Measurements from ENCODE around the gene SLC18A3.

DNA sequence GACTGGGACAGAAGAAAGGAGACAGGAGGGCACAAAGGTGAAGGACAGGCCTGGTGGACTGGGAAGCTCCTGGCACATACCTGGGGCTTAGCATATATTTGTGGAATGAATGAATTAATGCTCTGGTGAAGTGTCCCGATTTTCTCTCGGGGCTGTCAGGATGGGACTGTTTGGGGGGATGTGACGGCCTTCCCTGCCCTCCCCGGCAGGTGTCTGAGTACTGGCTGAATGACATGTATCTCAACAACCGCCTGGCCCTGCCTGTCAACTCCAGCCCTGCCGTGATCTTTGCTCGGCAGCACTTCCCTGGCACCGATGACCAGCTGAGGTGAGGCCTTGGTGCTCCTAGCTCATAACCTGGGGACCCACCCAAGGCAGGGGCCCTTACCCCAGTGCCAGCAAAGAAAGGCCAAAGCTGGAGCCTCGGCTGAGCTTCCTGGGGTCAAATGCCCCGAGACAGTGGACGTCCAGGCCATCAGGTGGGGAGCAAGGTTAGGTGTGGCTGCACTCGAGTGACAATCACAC, 10.2 kb downstream of the SLC18A3 start:
- TF ChIP-seq, protein P1, sequence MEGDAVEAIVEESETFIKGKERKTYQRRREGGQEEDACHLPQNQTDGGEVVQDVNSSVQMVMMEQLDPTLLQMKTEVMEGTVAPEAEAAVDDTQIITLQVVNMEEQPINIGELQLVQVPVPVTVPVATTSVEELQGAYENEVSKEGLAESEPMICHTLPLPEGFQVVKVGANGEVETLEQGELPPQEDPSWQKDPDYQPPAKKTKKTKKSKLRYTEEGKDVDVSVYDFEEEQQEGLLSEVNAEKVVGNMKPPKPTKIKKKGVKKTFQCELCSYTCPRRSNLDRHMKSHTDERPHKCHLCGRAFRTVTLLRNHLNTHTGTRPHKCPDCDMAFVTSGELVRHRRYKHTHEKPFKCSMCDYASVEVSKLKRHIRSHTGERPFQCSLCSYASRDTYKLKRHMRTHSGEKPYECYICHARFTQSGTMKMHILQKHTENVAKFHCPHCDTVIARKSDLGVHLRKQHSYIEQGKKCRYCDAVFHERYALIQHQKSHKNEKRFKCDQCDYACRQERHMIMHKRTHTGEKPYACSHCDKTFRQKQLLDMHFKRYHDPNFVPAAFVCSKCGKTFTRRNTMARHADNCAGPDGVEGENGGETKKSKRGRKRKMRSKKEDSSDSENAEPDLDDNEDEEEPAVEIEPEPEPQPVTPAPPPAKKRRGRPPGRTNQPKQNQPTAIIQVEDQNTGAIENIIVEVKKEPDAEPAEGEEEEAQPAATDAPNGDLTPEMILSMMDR (conservative IDR thresholded peaks at IDR 0.05; ENCODE audit: low read depth, low read length), result no peak
- TF ChIP-seq EZH2 (IDR thresholded peaks at IDR 0.05; ENCODE audit: low read length, unreplicated experiment), result no peak

Data from PC-3 (cell line).